Cortex of kidney (tissue), 1 donor: ENCODE measurements around the gene PTPRE.

ENCODE experiments used
- DNase-seq: peaks from one replicate; lab custom pipeline; 2025; lab: John Stamatoyannopoulos, UW

The PTPRE gene

DNA sequence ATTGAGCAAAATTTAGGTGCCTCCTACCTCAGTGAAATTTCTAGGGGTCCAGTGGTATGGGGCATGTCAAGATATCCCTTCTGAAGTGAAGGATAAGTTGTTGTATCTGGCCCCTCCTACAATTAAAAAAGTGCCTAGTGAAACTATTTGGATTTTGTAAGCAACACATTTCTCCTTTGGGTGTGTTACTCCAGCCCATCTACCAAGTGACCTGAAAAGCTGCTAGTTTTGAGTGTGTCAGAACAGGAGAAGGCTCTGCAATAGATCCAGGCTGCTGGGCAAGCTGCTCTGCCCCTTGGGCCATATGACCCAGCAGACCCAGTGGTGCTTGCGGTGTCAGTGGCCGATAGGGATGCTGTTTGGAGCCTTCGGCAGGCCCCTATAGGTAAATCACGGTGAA, 46.0 kb downstream of the PTPRE start:
- no peak for DNase-seq

DNA sequence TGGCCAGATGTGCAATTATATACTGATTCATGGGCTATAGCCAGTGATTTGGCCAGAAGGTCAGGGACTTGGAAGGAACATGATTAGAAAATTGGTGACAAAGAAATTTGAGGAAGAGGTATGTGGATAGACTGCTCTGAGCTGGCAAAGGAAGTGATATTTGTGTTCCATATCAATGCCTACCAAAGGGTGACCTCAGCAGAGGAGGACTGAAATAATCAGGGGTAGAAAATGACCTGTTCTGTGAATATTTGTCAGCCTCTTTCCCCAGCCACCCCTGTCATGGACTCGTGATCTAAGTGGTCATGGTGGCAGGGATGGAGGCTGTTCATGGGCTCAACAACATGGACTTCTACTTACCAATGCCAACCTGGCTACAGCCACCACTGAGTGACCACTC, 47.0 kb downstream of the PTPRE start:
- DNase-seq = no peak

DNA sequence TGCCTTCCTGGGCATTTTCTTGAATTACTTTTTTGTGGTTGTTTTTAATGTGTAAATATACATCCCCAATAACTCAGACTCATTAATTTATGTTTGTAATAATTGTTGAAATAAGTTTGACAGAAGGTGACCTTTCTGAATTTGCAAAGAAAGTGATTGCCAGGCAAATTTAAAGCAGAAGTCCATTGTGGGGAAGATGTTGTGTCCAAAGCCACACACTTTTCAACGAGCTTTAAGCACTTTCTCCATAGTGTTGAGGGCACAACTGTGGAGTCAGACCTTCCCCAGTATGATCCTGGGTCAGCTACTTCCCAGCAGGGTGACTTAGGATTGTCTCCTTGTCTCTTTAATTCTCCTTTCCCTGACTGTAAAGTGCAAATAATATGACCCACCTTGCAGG, 52.5 kb downstream of the PTPRE start:
- no peak for DNase-seq

DNA sequence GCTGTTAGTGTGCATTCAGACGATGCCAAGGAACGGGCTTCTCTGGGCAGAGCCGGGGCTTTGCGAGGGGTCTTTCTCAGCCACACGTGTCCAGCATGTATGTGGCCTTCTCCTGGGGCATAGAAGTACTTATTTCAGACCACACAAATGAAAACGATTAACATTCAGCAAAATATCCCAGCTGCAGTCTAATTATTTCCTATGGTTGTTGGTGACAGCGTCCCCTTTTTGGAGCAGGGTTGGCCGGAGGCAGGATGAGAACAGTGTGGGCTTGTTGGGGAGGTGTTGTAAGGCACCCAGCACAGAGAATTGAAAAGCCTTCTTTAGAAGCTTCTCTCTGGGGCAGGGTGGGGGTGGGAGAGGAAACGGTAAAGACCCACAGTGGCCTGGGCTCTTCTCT, 54.2 kb downstream of the PTPRE start:
- DNase-seq = no peak

DNA sequence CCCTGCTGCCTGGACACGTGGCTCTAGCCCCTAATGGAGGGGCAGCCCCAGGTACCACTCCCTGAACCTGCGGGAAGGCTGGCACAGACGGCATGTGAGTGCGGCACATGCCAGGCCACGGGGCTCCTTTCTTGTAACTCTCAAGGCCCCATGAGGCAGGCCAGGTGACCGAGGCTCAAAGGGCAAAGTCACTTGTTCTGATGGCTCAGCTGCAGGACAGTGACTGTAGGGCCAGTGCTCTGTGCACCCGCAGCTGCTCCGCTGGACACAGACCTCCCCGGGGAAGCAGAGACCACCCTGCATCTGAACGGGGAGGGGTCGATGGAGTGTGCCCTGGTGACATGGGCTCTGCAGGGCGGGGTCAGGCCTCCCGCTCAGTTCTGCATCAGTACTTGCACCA, 55.3 kb downstream of the PTPRE start:
- no peak for DNase-seq

DNA sequence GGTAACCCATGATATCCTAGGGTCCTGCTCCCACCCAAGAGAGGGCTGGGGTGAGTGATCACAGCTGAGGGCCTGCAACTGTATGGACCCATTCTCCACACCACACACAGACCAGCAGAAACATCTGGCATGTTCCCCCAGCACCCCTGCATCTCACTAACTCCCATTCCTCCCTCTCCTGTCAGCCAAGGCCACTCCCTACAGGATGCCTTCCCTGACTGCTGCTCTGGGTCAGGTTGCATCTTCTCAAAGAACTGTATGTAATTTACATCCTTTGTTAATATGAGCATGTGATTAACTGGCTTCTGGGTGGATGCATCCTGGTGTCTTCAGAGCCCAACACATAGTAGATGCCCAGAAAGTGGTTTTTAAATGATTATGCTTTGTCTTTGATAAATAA, 56.2 kb downstream of the PTPRE start:
- DNase-seq = no peak

DNA sequence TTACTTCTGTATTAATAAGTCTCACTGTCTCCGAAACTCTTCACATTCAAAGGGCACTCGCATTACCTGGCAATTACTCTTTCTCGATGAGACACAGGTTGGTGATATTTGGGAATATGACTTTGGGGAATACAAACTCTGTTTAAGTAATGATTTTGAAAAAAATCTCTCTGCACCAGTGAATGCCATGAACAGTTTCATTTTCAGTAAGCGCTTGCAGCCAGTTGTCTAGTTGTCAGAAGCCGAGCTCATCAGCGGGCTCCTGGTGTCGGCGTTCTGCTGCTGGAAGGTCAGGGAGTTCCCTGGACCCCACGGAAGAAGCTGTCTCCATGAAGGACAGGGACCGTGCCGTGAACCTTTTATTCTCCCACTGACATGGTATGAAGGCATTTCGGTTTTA, 57.7 kb downstream of the PTPRE start:
- DNase-seq = no peak

DNA sequence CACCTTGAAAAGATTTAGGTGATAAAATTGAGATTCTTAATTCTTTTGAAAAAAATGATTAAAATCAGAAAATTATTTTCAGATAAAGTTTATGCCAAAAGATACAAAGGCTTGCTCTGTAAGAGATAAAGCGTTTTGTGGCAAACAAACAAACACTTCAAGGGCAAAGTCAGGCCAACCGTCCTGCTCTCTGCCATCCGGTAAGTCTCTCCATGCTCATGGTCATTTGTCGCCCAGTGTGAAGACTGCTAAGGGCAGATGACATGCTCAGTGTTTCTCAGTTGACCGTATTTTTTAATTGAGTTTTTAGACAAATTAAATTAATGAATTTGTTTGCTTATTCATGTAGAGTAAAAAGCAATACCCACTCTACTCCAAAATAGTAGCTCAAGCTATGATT, 60.0 kb downstream of the PTPRE start:
- DNase-seq = no peak

DNA sequence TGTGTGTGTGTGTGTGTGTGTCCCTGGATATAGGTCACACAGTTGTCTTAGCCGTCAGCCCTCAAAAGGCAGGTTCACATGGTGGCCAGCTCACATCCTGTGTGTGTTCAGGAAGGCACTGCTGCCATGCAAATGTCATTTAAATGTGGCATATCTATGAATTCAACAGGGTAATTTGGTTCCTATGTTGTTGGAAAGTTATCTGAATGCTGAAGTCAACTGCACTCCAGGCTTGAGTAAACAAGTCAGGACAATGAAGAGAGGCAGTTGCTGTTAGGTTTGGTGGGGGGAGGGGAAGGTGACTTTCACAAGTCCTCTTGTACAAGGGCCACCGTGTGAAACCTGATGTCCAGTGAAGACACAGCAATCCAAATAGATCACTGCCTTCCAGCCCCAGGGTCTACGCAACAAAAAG, 61.1 kb downstream of the PTPRE start:
- DNase-seq = no peak

DNA sequence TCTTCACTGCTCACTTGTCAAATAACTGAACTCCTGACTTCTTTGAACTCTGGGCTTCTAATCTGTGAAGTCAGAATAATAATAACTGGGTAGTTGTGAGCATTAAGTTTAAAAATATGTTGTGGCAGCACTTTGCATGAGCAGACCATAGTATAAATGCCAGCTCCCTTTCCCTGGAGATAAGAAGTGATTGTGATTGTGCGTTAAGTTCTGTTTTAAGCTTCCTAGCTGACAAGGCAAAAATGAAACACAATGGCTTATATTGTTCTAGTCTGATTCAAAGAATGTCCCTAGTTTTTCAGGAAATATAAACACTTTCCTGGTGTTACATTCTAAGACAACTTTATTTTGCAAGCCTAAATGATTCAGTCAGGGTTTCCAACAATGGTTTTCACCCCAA, 61.8 kb downstream of the PTPRE start:
- DNase-seq = no peak

DNA sequence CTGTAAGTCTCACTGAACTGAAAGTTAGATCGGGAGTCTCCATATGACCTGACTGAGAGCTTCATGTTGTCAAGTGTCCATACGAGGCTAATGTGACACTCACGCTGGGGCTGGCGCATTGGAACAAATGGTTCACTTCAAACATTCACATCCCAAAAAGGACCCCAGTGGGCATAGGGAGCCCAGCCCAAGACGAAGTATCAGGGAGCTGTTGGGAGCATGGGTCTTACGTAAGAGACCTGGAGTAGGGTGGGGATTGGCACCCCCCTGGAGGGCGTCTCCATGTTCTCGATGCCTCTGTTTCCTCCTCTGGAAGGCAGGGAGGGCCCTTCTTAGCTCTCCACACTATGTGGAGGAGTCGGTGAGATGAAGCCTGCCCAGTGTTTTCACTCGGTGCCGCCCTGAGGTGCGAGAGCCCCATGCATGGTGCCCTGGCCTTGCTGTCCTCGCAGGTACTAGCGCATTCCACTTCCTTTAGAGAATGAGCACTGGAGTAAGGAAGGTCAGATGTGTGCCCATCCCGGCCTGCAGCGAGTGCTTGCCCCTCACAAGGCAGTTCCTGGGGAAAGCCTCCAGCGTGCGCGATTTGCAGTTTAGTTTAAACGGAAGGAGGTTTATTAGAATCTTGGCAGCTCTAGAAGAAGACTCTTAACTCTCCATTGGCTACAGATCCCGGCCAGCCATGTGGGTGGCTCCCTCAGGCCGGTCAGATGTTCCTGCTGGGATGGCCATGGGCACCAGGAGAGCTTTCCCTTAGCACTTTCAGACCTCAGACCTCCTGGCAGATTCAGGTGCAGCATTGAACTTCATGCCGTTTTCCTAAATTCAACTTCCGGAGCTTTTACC, 64.4 kb downstream of the PTPRE start:
- DNase-seq = no peak

DNA sequence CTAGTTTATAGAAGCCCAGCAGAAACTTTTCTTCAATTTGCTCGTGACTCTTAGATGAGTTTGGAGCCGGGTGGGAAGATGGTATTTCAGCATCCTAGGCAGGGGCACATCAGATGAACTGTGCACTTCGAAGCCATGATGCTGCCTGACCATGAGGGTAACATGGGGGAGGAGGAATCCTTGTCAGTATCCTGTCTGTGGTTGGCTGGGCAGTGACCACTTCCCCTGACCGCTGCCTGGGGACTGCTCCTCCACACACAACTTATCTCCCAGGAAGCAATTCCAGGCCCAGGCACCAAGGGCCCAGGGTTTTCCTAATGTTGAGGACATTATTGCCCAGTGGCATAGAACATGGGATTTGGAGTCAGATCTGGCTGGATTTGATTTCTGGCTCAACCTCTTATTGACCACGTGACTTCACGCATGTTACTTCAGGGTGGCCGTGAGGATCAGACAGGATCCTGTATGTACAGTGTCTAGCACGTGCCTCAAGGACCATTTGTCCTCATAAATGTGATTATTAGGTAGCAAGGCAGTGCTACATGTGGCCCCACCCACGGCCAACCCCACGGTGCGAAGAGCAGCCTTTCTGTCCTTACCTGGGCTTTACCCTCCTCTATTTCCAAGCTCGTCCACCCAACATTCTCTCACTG, 65.2 kb downstream of the PTPRE start:
- DNase-seq = no peak

DNA sequence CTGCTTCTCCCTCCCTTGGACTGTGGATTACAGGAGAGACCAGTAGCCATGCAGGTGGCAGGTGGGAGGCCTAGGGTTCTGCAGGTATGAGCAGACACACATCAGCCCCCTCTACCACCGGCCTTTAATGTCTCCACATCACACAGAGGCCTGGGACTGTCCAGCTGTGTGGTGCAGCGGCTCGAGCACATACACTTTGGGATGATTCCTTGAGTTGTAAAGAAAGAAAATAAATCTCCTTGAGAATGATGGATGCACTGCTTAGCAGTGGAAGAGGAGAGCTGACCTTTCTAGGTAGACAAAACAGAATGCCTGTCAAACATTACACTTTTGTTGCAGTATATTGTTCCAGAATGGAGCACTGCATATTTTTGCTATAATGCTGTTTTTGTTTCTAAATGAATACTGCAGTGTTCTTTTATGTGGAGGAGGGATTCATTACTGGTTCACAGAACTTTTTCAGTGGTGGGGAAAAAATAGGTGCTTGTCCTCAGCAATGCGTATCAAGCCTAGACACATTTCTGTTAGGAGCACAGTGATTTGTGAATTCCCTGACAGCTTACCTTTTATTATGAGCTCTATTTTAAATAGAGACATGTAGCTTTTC, 66.0 kb downstream of the PTPRE start:
- no peak for DNase-seq

DNA sequence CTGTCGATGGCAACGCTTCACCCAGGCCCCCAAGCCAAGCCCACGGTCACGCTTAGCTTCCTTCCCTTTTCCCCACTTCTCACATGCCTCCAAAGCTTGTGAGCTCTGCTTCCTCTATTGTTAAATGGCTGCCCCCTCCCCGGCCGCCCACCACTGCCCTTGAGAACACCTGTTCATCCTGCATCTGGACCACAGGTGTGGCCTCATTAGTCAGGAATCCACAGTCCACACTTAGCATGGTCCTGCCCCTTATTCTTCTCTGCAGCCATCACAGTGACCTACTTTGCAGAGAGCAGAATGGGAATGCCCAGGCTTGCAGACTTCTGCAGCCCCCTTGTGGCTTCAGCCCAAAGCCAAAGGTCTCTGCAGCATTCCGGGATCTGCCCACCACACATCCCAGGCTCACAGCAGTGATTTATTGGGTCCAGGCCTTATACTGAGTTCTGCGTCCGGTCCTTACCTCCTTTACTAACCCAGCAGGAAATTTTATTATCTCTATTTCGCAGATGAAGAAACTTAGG, 66.9 kb downstream of the PTPRE start:
- no peak for DNase-seq

DNA sequence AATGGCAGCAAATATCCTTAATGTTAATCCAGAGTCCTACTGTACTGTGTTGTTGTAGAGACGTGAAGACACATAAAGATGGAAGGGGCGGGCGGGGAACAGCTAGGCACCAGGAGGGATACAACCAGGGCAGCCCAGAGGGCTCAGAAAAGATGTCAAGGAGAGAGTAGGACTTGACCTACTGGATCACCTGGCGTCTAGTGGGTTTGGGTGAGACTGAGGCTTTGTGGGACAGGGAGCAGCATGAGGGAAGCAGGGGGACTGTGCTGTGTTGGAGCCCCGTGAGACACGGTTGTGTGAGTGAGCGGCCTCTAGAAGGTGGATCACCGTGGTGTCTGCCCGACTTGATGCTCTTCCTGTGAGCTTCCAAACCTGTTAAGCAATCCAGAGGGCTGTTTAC, 68.0 kb downstream of the PTPRE start:
- DNase-seq = no peak

DNA sequence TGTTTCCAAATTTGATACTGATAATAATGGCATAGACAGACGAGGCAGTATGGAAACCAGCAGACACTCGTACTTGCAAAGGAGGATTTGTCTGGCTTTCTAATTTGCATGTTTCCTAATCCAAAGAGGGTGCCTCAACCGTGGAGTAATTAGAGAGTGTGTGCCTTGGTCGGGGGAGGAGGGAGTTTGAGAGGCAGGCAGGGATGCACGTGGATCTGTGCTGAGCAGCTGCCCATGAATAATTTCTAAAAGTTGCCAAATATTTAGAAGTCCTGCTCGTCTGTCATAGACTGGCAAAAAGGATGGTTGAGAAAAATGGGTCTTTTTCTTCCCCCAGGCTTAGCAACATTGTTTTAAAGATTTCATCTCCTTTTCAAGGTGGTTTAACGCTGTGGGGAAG, 69.4 kb downstream of the PTPRE start:
- DNase-seq = no peak

DNA sequence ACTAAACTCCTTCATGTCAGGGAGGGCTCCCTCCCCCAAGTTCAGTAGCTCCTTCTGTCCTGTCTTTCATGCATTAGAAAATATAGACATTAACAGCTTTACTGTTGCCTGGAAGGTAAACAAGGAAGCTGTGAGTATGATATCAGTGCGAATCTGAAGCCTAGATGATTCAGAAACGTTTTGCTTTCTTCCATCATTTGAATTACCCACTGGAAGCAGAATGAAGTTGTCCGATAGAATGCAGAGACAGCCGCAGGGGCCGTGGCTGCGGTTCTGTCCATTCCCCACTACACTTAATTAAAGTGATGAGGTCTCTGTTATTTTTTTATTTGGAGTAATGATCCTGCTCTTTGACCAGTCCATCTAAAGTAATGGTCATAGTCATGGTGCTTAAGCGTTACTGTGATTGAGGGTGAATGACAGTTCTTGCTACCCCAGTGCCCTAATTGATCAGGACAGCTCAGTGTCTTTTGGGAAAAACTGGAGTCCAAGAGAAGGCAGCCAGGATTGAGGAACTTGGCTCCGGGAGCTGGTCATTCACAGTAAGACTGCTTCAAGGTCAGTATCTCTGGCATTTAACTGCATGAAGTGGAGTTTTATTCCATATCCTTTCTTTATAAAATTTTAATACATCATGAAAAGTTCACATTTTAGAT, 69.9 kb downstream of the PTPRE start:
- DNase-seq = no peak

DNA sequence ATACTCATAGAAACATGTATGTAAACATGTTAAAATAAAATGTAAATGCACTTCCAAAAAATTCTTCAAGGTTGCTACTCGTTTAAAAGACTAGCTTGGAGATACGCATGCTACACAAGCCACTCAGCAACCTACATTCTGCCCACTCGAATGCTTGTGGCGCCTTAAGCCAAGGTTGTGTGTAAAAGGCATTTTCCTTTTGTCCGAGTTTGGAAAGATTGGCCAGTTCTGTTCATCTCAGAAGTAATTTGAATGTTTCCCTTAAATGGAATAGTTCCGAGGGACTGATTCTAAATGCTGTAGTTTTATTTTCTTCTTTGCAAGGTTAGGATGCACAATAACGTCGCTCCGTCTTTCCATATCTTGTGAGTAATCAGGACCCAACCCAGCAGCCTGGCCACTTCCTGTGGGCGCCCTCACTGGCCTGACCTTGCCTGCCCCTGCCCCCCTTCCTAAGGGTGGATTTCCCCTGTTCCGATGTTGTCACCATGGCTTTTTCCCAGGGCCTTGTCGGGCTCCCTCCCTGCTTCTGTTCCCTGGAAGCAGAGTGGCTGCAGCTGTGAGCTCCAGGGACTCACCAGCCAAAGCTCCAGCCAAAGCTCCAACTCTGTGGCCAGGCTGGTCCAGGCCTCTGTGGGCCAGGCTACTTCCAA, 70.6 kb downstream of the PTPRE start:
- no peak for DNase-seq

DNA sequence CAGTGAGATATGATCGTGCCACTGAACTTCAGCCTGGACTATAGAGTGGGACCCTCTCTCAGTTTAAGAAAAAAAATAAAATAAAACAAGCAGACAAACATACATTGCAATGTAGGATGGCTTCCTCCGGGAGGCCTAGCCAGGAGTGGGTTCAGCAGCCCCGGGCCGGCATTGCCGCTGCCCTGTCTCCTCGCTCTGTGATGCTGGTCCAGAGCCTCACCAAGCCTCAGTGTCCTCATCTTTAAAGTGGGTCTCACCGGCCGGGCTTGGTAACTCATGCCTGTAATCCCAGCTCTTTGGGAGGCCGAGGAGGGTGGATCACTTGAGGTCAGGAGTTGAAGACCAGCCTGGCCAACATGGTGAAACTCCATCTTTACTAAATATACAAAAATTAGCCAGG, 71.6 kb downstream of the PTPRE start:
- no peak for DNase-seq

DNA sequence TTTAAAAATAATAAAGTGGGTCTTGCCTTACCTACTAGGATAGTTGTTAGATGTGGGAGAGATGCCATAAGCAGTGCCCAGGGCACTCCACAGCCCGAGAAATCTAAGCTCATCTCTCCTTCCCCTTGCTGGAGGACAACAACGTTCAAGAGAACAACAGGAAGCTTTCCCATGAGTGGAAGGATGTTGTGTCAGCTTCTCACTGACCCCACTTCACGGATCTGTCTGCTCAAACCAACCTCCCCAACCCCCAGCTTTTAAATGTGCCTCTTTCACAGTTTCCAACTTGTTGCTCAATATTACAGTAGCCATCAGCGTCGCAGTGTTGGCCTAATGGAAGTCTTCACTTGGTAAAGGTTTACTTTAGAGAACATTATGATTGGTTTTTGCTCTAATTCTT, 72.1 kb downstream of the PTPRE start:
- DNase-seq = no peak

DNA sequence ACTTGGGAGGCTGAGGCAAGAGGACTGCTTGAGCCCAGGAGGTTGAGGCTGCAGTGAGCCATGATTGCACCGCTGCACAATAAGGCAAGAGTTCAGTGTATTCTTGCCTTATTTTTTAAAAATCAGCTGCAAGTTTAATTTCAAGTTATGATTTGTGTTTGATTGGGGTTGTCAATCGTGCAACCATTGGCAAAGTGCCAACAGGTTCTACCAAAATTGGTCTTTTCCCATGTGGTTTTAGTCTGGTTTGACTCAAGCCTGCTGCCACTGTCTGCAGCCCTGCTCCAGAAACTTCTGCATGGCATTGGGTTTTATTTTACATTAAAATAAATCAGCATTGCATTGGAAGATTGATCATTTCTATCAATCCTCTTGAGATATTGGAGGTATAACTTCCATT, 72.7 kb downstream of the PTPRE start:
- DNase-seq = no peak

DNA sequence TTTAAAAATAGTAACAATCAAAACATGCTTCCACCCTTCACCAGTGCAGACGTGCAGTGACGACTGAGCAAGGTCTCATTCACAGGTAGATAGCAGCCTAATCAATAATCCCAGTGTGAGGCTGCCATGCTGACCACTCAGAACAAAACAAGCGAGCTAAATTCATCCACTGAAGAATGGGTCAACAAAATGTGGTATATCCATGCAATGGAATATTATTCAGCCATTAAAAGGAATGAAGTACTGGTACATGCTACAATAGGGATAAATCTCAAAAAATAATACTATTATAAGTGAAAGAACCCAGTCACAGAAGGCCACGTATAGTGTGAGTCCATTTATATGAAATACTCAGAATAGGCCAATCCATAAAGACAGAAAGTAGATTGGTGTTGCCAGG, 74.0 kb downstream of the PTPRE start:
- no peak for DNase-seq
